A549 treated with AZD9567 at 1 μM for 4 hours (cell line): Measurements from ENCODE around the gene FOXB1. TPM values are rescaled to one million over a fixed set of nuclear protein-coding genes. Genes with fewer than 3 reads are reported as not detected.

Experiments
- total RNA-seq: library from RNA; stranded (reverse); fragments of 200-300 nt; extraction: Qiagen RNA extraction; gene quantifications from 5 replicates; pipeline ENCODE4 v1.2.3, GENCODE V29; 2022; ENCODE audit not compliant: insufficient read depth

FOXB1 gene
- not detected in 5 replicates for total RNA-seq

GRCh38 chr15:60004009-60004845, at the start of gene FOXB1:
TSS of gene FOXB1 (plus strand) at chr15:60004311. CDS start at chr15:60004964, 653 bp downstream.

